Measurements from ENCODE around the gene CFAP20DC.

CFAP20DC gene

GRCh38 chr3:58867621-58868020 is 182.2 kb downstream of the CFAP20DC start:
- H3K27me3 ChIP-seq (ENCODE audit: control insufficient read depth in 3 of 3, insufficient read depth in 3 of 3, low read depth in 1 of 3, low read length in 3 of 3), result no peaks in the 10 kb centered on the region
- H4K8ac ChIP-seq (ENCODE audit: low read depth, low read length), result no peak overlapping the region
- no CpG with 5 or more reads among the region's 4 CpGs for WGBS, 2 donors (ENCODE audit: extremely low coverage in 2 of 2, insufficient read length in 2 of 2, insufficient replicate concordance in 1 of 2)
- H3K27ac ChIP-seq (replicated peaks; ENCODE audit: low read length), result no peak overlapping the region
- no peak overlapping the region for H3K18ac ChIP-seq (ENCODE audit: low read length)
- DNase-seq (ENCODE audit: low spot score), result no peak
- no peak overlapping the region for H2BK15ac ChIP-seq (ENCODE audit: low read length)
- H4K91ac ChIP-seq (ENCODE audit: low read depth, low read length, poor library complexity), result no peak overlapping the region
- H2AK5ac ChIP-seq (ENCODE audit: low read depth, low read length), result no peak overlapping the region
- H3K4me2 ChIP-seq (ENCODE audit: insufficient read depth, low read length, poor library complexity, severe bottlenecking), result no peak overlapping the region
- H3K9ac ChIP-seq (ENCODE audit: low read depth, low read length, poor library complexity), result no peak overlapping the region
- no peak overlapping the region for H3K23ac ChIP-seq (ENCODE audit: low read depth, low read length, poor library complexity)
- H2BK12ac ChIP-seq (ENCODE audit: low read length), result no peak overlapping the region
- no peak overlapping the region for H2BK120ac ChIP-seq (ENCODE audit: low read depth, low read length)
- no peaks in the 10 kb centered on the region for H3K36me3 ChIP-seq (replicated peaks in 1 of 2; ENCODE audit: control insufficient read depth in 2 of 2, insufficient read depth in 2 of 2, low read length in 2 of 2)
- no peaks in the 10 kb centered on the region for H3K9me3 ChIP-seq (replicated peaks in 1 of 2; ENCODE audit: control insufficient read depth in 2 of 2, insufficient read depth in 1 of 2, low read depth in 1 of 2, low read length in 2 of 2)
- no peak overlapping the region for H3K4me3 ChIP-seq (ENCODE audit: low read length in 2 of 2)
- H3K14ac ChIP-seq (ENCODE audit: low read length), result no peak overlapping the region
- H2AFZ ChIP-seq (ENCODE audit: low read length), result no peak overlapping the region
- H3K4me1 ChIP-seq (ENCODE audit: control insufficient read depth in 2 of 2, insufficient read depth in 1 of 2, low read depth in 1 of 2, low read length in 2 of 2), result no peaks in the 10 kb centered on the region
- H3K79me1 ChIP-seq (ENCODE audit: low read depth, low read length), result no peaks in the 10 kb centered on the region
- H3K4ac ChIP-seq (ENCODE audit: low read length), result no peak overlapping the region
- no peak overlapping the region for H2BK5ac ChIP-seq (ENCODE audit: low read length)

- no peak overlapping the region for H3K27ac ChIP-seq (replicated peaks; ENCODE audit: low read length)
- no peak overlapping the region for H2BK15ac ChIP-seq (ENCODE audit: low read length)
- DNase-seq (ENCODE audit: low spot score), result no peak
- H2BK120ac ChIP-seq (ENCODE audit: low read depth, low read length), result no peak overlapping the region
- no peak overlapping the region for H4K91ac ChIP-seq (ENCODE audit: low read depth, low read length, poor library complexity)
- no peak overlapping the region for H3K4me3 ChIP-seq (ENCODE audit: low read length in 2 of 2)
- no peak overlapping the region for H4K8ac ChIP-seq (ENCODE audit: low read depth, low read length)
- H3K4ac ChIP-seq (ENCODE audit: low read length), result no peak overlapping the region
- no CpG with 5 or more reads among the region's 2 CpGs for WGBS, 2 donors (ENCODE audit: extremely low coverage in 2 of 2, insufficient read length in 2 of 2, insufficient replicate concordance in 1 of 2)
- no peak overlapping the region for H3K18ac ChIP-seq (ENCODE audit: low read length)
- H3K36me3 ChIP-seq (replicated peaks in 1 of 2; ENCODE audit: control insufficient read depth in 2 of 2, insufficient read depth in 2 of 2, low read length in 2 of 2), result no peaks in the 10 kb centered on the region
- H3K4me1 ChIP-seq (ENCODE audit: control insufficient read depth in 2 of 2, insufficient read depth in 1 of 2, low read depth in 1 of 2, low read length in 2 of 2), result no peaks in the 10 kb centered on the region
- no peaks in the 10 kb centered on the region for H3K9me3 ChIP-seq (replicated peaks in 1 of 2; ENCODE audit: control insufficient read depth in 2 of 2, insufficient read depth in 1 of 2, low read depth in 1 of 2, low read length in 2 of 2)
- no peaks in the 10 kb centered on the region for H3K27me3 ChIP-seq (ENCODE audit: control insufficient read depth in 3 of 3, insufficient read depth in 3 of 3, low read depth in 1 of 3, low read length in 3 of 3)
- no peaks in the 10 kb centered on the region for H3K79me1 ChIP-seq (ENCODE audit: low read depth, low read length)
- H2BK12ac ChIP-seq (ENCODE audit: low read length), result no peak overlapping the region
- no peak overlapping the region for H3K4me2 ChIP-seq (ENCODE audit: insufficient read depth, low read length, poor library complexity, severe bottlenecking)
- no peak overlapping the region for H3K23ac ChIP-seq (ENCODE audit: low read depth, low read length, poor library complexity)
- no peak overlapping the region for H2AK5ac ChIP-seq (ENCODE audit: low read depth, low read length)
- no peak overlapping the region for H2BK5ac ChIP-seq (ENCODE audit: low read length)
- H2AFZ ChIP-seq (ENCODE audit: low read length), result no peak overlapping the region
- H3K14ac ChIP-seq (ENCODE audit: low read length), result no peak overlapping the region
- H3K9ac ChIP-seq (ENCODE audit: low read depth, low read length, poor library complexity), result no peak overlapping the region
Measured at GRCh38 chr3:58866079-58866478, 183.7 kb downstream of the CFAP20DC start.

GRCh38 chr3:58864480-58864879 is 185.3 kb downstream of the CFAP20DC start:
- Histone ChIP-seq H3K18ac (ENCODE audit: low read length) (no peak overlapping the region), H2BK15ac (ENCODE audit: low read length) (no peak overlapping the region), H3K23ac (ENCODE audit: low read depth, low read length, poor library complexity) (no peak overlapping the region), H3K4me1 (ENCODE audit: control insufficient read depth in 2 of 2, insufficient read depth in 1 of 2, low read depth in 1 of 2, low read length in 2 of 2) (no peaks in the 10 kb centered on the region), H2BK120ac (ENCODE audit: low read depth, low read length) (no peak overlapping the region), H3K9ac (ENCODE audit: low read depth, low read length, poor library complexity) (no peak overlapping the region), H2AK5ac (ENCODE audit: low read depth, low read length) (no peak overlapping the region), H3K27me3 (ENCODE audit: control insufficient read depth in 3 of 3, insufficient read depth in 3 of 3, low read depth in 1 of 3, low read length in 3 of 3) (no peaks in the 10 kb centered on the region), H2BK5ac (ENCODE audit: low read length) (no peak overlapping the region), H3K79me1 (ENCODE audit: low read depth, low read length) (no peaks in the 10 kb centered on the region), H3K9me3 (replicated peaks in 1 of 2; ENCODE audit: control insufficient read depth in 2 of 2, insufficient read depth in 1 of 2, low read depth in 1 of 2, low read length in 2 of 2) (no peaks in the 10 kb centered on the region), H4K91ac (ENCODE audit: low read depth, low read length, poor library complexity) (no peak overlapping the region), H3K27ac (replicated peaks; ENCODE audit: low read length) (no peak overlapping the region), H2AFZ (ENCODE audit: low read length) (no peak overlapping the region), H3K36me3 (replicated peaks in 1 of 2; ENCODE audit: control insufficient read depth in 2 of 2, insufficient read depth in 2 of 2, low read length in 2 of 2) (no peaks in the 10 kb centered on the region), H4K8ac (ENCODE audit: low read depth, low read length) (no peak overlapping the region), H3K4me3 (ENCODE audit: low read length in 2 of 2) (no peak overlapping the region), H3K4me2 (ENCODE audit: insufficient read depth, low read length, poor library complexity, severe bottlenecking) (no peak overlapping the region), H3K14ac (ENCODE audit: low read length) (no peak overlapping the region), H2BK12ac (ENCODE audit: low read length) (no peak overlapping the region), H3K4ac (ENCODE audit: low read length) (no peak overlapping the region)
- DNase-seq (ENCODE audit: low spot score), result no peak

GRCh38 chr3:58863206-58863605 is 186.6 kb downstream of the CFAP20DC start:
- H3K14ac ChIP-seq (ENCODE audit: low read length), result no peak overlapping the region
- no peak overlapping the region for H2BK15ac ChIP-seq (ENCODE audit: low read length)
- H3K4me2 ChIP-seq (ENCODE audit: insufficient read depth, low read length, poor library complexity, severe bottlenecking), result no peak overlapping the region
- H4K8ac ChIP-seq (ENCODE audit: low read depth, low read length), result no peak overlapping the region
- no peaks in the 10 kb centered on the region for H3K79me1 ChIP-seq (ENCODE audit: low read depth, low read length)
- H3K23ac ChIP-seq (ENCODE audit: low read depth, low read length, poor library complexity), result no peak overlapping the region
- no peaks in the 10 kb centered on the region for H3K9me3 ChIP-seq (replicated peaks in 1 of 2; ENCODE audit: control insufficient read depth in 2 of 2, insufficient read depth in 1 of 2, low read depth in 1 of 2, low read length in 2 of 2)
- no peak overlapping the region for H2BK120ac ChIP-seq (ENCODE audit: low read depth, low read length)
- H3K4me3 ChIP-seq (ENCODE audit: low read length in 2 of 2), result no peak overlapping the region
- no peaks in the 10 kb centered on the region for H3K36me3 ChIP-seq (replicated peaks in 1 of 2; ENCODE audit: control insufficient read depth in 2 of 2, insufficient read depth in 2 of 2, low read length in 2 of 2)
- no peak overlapping the region for H2AK5ac ChIP-seq (ENCODE audit: low read depth, low read length)
- no peak overlapping the region for H2BK12ac ChIP-seq (ENCODE audit: low read length)
- WGBS, 2 donors (ENCODE audit: extremely low coverage in 2 of 2, insufficient read length in 2 of 2, insufficient replicate concordance in 1 of 2), result no CpG with 5 or more reads among the region's 4 CpGs
- DNase-seq (ENCODE audit: low spot score), result no peak
- no peak overlapping the region for H3K18ac ChIP-seq (ENCODE audit: low read length)
- no peak overlapping the region for H4K91ac ChIP-seq (ENCODE audit: low read depth, low read length, poor library complexity)
- H3K4me1 ChIP-seq (ENCODE audit: control insufficient read depth in 2 of 2, insufficient read depth in 1 of 2, low read depth in 1 of 2, low read length in 2 of 2), result no peaks in the 10 kb centered on the region
- no peak overlapping the region for H3K4ac ChIP-seq (ENCODE audit: low read length)
- no peak overlapping the region for H2BK5ac ChIP-seq (ENCODE audit: low read length)
- no peak overlapping the region for H3K9ac ChIP-seq (ENCODE audit: low read depth, low read length, poor library complexity)
- H2AFZ ChIP-seq (ENCODE audit: low read length), result no peak overlapping the region
- no peak overlapping the region for H3K27ac ChIP-seq (replicated peaks; ENCODE audit: low read length)
- no peaks in the 10 kb centered on the region for H3K27me3 ChIP-seq (ENCODE audit: control insufficient read depth in 3 of 3, insufficient read depth in 3 of 3, low read depth in 1 of 3, low read length in 3 of 3)

Measured in neuronal stem cell (in vitro differentiated cells).